22Rv1 (cell line): Measurements from ENCODE around the gene ENDOG.

Experiments used
- ZFX ChIP-seq: fragments of 450-650 bp; IDR thresholded peaks from 2 replicates; pipeline ENCODE4 v1.6.1; 2017; ENCODE audit warnings: antibody characterized with exemption, borderline replicate concordance
- TF ChIP-seq, protein P1 (sequence below): fragments of 450-650 bp; IDR thresholded peaks from 2 replicates; pipeline ENCODE4 v1.5.1; 2017; ENCODE audit warnings: mild to moderate bottlenecking

DNA sequence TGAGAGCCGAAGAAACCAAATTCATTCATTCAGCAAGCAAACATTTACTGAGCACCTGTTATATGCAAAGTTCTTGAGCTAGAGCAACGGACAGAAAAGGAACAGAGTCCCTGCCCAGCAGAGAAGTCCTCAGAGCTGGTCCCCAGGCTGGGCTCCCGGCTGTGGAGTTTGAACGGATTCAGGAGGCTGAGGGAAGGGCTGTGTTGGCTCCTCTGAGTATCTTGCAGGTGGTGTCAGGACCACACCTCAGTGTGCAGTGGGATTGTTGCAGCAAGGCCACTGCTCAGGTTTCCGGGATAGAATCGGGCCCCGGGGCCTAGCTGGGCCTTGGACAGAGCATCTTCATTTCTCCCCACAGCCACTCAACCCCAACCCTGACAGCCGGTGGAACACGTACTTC, 26.2 kb upstream of the ENDOG start:
- TF ChIP-seq, protein P1, sequence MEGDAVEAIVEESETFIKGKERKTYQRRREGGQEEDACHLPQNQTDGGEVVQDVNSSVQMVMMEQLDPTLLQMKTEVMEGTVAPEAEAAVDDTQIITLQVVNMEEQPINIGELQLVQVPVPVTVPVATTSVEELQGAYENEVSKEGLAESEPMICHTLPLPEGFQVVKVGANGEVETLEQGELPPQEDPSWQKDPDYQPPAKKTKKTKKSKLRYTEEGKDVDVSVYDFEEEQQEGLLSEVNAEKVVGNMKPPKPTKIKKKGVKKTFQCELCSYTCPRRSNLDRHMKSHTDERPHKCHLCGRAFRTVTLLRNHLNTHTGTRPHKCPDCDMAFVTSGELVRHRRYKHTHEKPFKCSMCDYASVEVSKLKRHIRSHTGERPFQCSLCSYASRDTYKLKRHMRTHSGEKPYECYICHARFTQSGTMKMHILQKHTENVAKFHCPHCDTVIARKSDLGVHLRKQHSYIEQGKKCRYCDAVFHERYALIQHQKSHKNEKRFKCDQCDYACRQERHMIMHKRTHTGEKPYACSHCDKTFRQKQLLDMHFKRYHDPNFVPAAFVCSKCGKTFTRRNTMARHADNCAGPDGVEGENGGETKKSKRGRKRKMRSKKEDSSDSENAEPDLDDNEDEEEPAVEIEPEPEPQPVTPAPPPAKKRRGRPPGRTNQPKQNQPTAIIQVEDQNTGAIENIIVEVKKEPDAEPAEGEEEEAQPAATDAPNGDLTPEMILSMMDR: no peak
- no peak for TF ChIP-seq ZFX
